ENCODE results near the gene LRRC30.
"Not testable (repeated sequence)": the region's sequence is repeated elsewhere in the genome, so short reads cannot be mapped to it uniquely, and the experiment has no call there.

LRRC30 gene

GRCh38 chr18:7230626-7231349 lies at the start of gene LRRC30:
Gene LRRC30 (plus strand): TSS chr18:7231089. CDS start chr18:7231139, 50 bp downstream.
- DNase-seq: no peak

GRCh38 chr18:7185701-7186100 lies 45.2 kb upstream of the LRRC30 start:
- no peak for DNase-seq

GRCh38 chr18:7190547-7191156 lies 40.2 kb upstream of the LRRC30 start:
- no peak for DNase-seq

- no peak for DNase-seq
These were observed 39.2 kb upstream of the LRRC30 start for GRCh38 chr18:7191736-7192135.

GRCh38 chr18:7195266-7195665 lies 35.6 kb upstream of the LRRC30 start:
- DNase-seq: no peak

GRCh38 chr18:7196421-7196820 lies 34.5 kb upstream of the LRRC30 start:
- DNase-seq: no peak

GRCh38 chr18:7197854-7198253 lies 33.0 kb upstream of the LRRC30 start:
- no peak for DNase-seq

GRCh38 chr18:7198326-7198725 lies 32.6 kb upstream of the LRRC30 start:
- no peak for DNase-seq

GRCh38 chr18:7201096-7201495 lies 29.8 kb upstream of the LRRC30 start:
- DNase-seq: no peak

- DNase-seq: peak; percentile 44
These were observed 28.7 kb upstream of the LRRC30 start for GRCh38 chr18:7202169-7202568.

GRCh38 chr18:7203601-7204000 lies 27.3 kb upstream of the LRRC30 start:
- DNase-seq: not testable (repeated sequence)

- DNase-seq: no peak
These were observed 25.5 kb upstream of the LRRC30 start for GRCh38 chr18:7205346-7205745.

GRCh38 chr18:7206217-7206616 lies 24.7 kb upstream of the LRRC30 start:
- DNase-seq: no peak

GRCh38 chr18:7207366-7207915 lies 23.4 kb upstream of the LRRC30 start:
- no peak for DNase-seq

- DNase-seq: peak; percentile 63
These were observed 9.3 kb upstream of the LRRC30 start for GRCh38 chr18:7221424-7222155.

- no peak for DNase-seq
These were observed 6.7 kb upstream of the LRRC30 start for GRCh38 chr18:7224198-7224597.

- DNase-seq: no peak
These were observed 1.3 kb downstream of the LRRC30 start for GRCh38 chr18:7232218-7232617.

- DNase-seq: no peak
These were observed 2.4 kb downstream of the LRRC30 start for GRCh38 chr18:7233134-7233810.

- peak; percentile 41 for DNase-seq
These were observed 3.2 kb downstream of the LRRC30 start for GRCh38 chr18:7234091-7234490.

- DNase-seq: no peak
These were observed 4.1 kb downstream of the LRRC30 start for GRCh38 chr18:7234956-7235355.

GRCh38 chr18:7236072-7236471 lies 5.2 kb downstream of the LRRC30 start:
- DNase-seq: no peak

GRCh38 chr18:7236933-7237332 lies 6.0 kb downstream of the LRRC30 start:
- no peak for DNase-seq

- no peak for DNase-seq
These were observed 6.9 kb downstream of the LRRC30 start for GRCh38 chr18:7237673-7238272.

Measured in NCI-H510A (cell line).